PFSK-1 (cell line): Measurements from ENCODE around the gene RDX.

Source experiments
- FOXP2 ChIP-seq: optimal IDR thresholded peaks from 2 replicates; pipeline ENCODE3; 2011; ENCODE audit warnings: borderline replicate concordance, control low read depth, inconsistent platforms; ENCODE audit not compliant: insufficient read depth; ENCODE audit errors: extremely low read length, extremely low read depth
- POLR2AphosphoS5 ChIP-seq: IDR thresholded peaks from 2 replicates; pipeline ENCODE4 v1.6.1; 2012; ENCODE audit warnings: low read depth, mild to moderate bottlenecking, control low read depth, low read length, moderate library complexity
- REST ChIP-seq, 2 experiments: IDR thresholded peaks; 2 replicates each; pipeline versions ENCODE4 v1.6.1 to v1.8.0; 2011 to 2012; ENCODE audit warnings: low read depth in 2 of 2, low read length in 2 of 2, control low read depth in 1 of 2, inconsistent platforms in 1 of 2, mild to moderate bottlenecking in 1 of 2, moderate library complexity in 1 of 2; ENCODE audit not compliant: insufficient read depth in 1 of 2
- SIN3A ChIP-seq: IDR thresholded peaks from 2 replicates; pipeline ENCODE4 v1.6.1; 2012; ENCODE audit warnings: mild to moderate bottlenecking, low read length, moderate library complexity, borderline replicate concordance; ENCODE audit not compliant: insufficient read depth
- TAF1 ChIP-seq: IDR thresholded peaks from 2 replicates; pipeline ENCODE4 v1.6.1; 2012; ENCODE audit warnings: low read length, control low read depth, borderline replicate concordance; ENCODE audit not compliant: insufficient read depth

GRCh38 chr11:110312670-110313069 is 16.3 kb upstream of the RDX start:
- no peak for TF ChIP-seq SIN3A
- no peak for TF ChIP-seq TAF1
- no peak for TF ChIP-seq POLR2AphosphoS5
- TF ChIP-seq REST (IDR thresholded peaks at IDR 0.05; ENCODE audit: insufficient read depth in 1 of 2, low read depth in 2 of 2, low read length in 2 of 2) = no peak
- TF ChIP-seq FOXP2 = no peak
